Parathyroid adenoma (tissue), 2 donors: ENCODE measurements around the gene MANBA.

Experiments used
- H2AFZ ChIP-seq: fragments of 300-600 bp; sonication (generic); one replicate; pipeline ENCODE4 v1.7.0; 2017; ENCODE audit warnings: antibody characterized with exemption, mild to moderate bottlenecking
- H3K27ac ChIP-seq: fragments of 300-600 bp; sonication (generic); one replicate; pipeline ENCODE4 v1.7.0; 2017
- H3K27me3 ChIP-seq: fragments of 300-600 bp; sonication (generic); one replicate; pipeline ENCODE4 v1.7.0; 2017; ENCODE audit warnings: low read length; ENCODE audit not compliant: control insufficient read depth, insufficient read depth
- H3K36me3 ChIP-seq: fragments of 300-600 bp; sonication (generic); one replicate; pipeline ENCODE4 v1.7.0; 2017; ENCODE audit warnings: low read length; ENCODE audit not compliant: control insufficient read depth, insufficient read depth
- H3K4me1 ChIP-seq: fragments of 300-600 bp; sonication (generic); one replicate; pipeline ENCODE4 v1.7.0; 2017; ENCODE audit warnings: control low read depth
- H3K4me2 ChIP-seq: fragments of 300-600 bp; sonication (generic); one replicate; pipeline ENCODE4 v1.7.0; 2017; ENCODE audit warnings: low read length
- H3K4me3 ChIP-seq: fragments of 300-600 bp; sonication (generic); one replicate; pipeline ENCODE4 v1.7.0; 2017; ENCODE audit warnings: low read depth, low read length
- H3K79me2 ChIP-seq: fragments of 300-600 bp; sonication (generic); one replicate; pipeline ENCODE4 v1.7.0; 2017; ENCODE audit warnings: control low read depth
- H3K9ac ChIP-seq: fragments of 300-600 bp; sonication (generic); one replicate; pipeline ENCODE4 v1.7.0; 2017; ENCODE audit warnings: mild to moderate bottlenecking
- H3K9me3 ChIP-seq: fragments of 300-600 bp; sonication (generic); one replicate; pipeline ENCODE4 v1.7.0; 2017; ENCODE audit warnings: low read length; ENCODE audit not compliant: control insufficient read depth
- CTCF ChIP-seq: fragments of 300-600 bp; sonication (generic); IDR thresholded peaks from one replicate; pipeline ENCODE4 v1.7.0; 2017; ENCODE audit warnings: antibody characterized with exemption, mild to moderate bottlenecking
- donor health status: primary hyperparathyroidism.

The MANBA gene

DNA sequence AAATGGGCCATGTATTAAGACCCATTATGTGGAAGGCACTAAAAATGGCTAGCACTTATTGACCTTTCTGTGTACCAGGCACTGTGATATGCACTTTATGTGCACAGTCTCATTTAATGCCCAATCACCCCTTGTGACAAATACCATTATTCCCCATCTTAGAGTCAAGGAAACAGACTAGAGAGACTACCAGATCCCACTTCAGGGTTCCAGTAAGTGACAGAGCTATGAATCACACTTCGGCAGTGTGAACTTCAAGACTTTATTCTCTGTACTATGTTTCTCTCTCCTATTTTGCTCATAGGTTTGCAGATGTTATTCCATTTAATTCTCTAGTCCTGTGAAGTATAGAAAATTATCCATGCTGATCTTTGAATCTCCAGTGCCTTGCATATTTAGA lies 152.6 kb downstream of the MANBA start:
- no peaks in the 10 kb centered on the region for H3K4me1 ChIP-seq
- no peaks in the 10 kb centered on the region for H3K79me2 ChIP-seq
- H3K9me3 ChIP-seq: no peaks in the 10 kb centered on the region
- H3K4me2 ChIP-seq: no peak overlapping the region
- H3K36me3 ChIP-seq: no peaks in the 10 kb centered on the region
- no peak overlapping the region for H2AFZ ChIP-seq
- no peak overlapping the region for H3K4me3 ChIP-seq
- no peak for TF ChIP-seq CTCF
- no peak overlapping the region for H3K27ac ChIP-seq
- H3K27me3 ChIP-seq: no peaks in the 10 kb centered on the region
- H3K9ac ChIP-seq: no peak overlapping the region

- H3K9ac ChIP-seq: no peak overlapping the region
- no peaks in the 10 kb centered on the region for H3K9me3 ChIP-seq
- no peak for TF ChIP-seq CTCF
- no peaks in the 10 kb centered on the region for H3K36me3 ChIP-seq
- H3K79me2 ChIP-seq: no peaks in the 10 kb centered on the region
- no peaks in the 10 kb centered on the region for H3K4me1 ChIP-seq
- H2AFZ ChIP-seq: no peak overlapping the region
- no peaks in the 10 kb centered on the region for H3K27me3 ChIP-seq
- H3K4me3 ChIP-seq: no peak overlapping the region
- H3K4me2 ChIP-seq: no peak overlapping the region
- H3K27ac ChIP-seq: no peak overlapping the region
Measured at GRCh38 chr4:102606846-102607450, 153.8 kb downstream of the MANBA start.

GRCh38 chr4:102606261-102606660 lies 154.5 kb downstream of the MANBA start:
- Histone ChIP-seq H3K27me3 (no peaks in the 10 kb centered on the region), H3K9me3 (no peaks in the 10 kb centered on the region), H3K79me2 (no peaks in the 10 kb centered on the region), H3K36me3 (no peaks in the 10 kb centered on the region), H2AFZ (no peak overlapping the region), H3K9ac (no peak overlapping the region), H3K27ac (no peak overlapping the region), H3K4me3 (no peak overlapping the region), H3K4me1 (no peaks in the 10 kb centered on the region), H3K4me2 (no peak overlapping the region)
- TF ChIP-seq CTCF: no peak

DNA sequence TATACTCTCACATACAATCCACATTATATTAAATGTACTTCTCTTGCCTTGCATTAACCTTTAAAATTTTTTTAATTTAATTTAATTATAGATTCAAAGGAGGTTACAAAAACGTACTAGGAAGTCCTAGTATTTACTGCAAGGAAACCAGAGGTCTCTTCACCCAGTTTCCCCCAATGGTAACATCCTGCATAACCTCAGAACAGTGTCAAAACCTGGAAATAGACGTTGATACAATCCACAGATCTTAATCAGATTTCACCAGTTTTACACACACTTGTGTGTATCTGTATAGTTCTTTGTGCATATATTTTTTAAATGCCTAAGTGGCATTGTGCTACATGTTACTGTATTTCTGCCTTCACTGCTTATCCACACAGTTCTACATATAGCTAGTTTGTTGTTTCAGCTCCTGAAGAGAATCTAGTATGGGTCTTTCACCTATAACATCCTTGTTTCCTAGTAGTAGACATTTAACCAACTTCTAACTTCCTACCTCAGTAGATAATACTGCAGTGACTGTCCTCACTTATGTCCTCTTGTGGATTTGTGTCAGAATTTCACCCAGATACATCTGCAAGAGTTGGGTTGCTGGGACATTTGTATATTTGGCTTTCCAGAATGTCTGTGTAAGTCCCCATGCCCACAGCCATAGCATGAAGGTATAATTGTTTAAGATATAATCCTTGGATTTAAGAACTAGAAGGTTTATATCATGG lies 156.4 kb downstream of the MANBA start:
- Histone ChIP-seq H3K4me1 (no peaks in the 10 kb centered on the region), H3K27ac (no peak overlapping the region), H3K9ac (no peak overlapping the region), H3K27me3 (no peaks in the 10 kb centered on the region), H3K36me3 (no peaks in the 10 kb centered on the region), H3K9me3 (no peaks in the 10 kb centered on the region), H3K4me2 (no peak overlapping the region), H2AFZ (no peak overlapping the region), H3K4me3 (no peak overlapping the region), H3K79me2 (no peaks in the 10 kb centered on the region)
- no peak for TF ChIP-seq CTCF
